WTC11 (cell line): Measurements from ENCODE around the gene DCAF8L2. TPM values are rescaled to one million over a fixed set of nuclear protein-coding genes. Genes with fewer than 3 reads are reported as not detected.

ENCODE experiments used
- ATAC-seq: fragments of 200-7000 bp; cut with Tn5 transposase; 2 replicates; pipeline ENCODE4 v1.10.0; 2021; ENCODE audit warnings: mild to moderate bottlenecking, moderate library complexity
- CTCF ChIA-PET: fragments of 300-600 bp; sonication (Branson Sonifier 250); formaldehyde crosslinking; loops from one replicate; lab custom pipeline; 2021; ENCODE audit warnings: antibody characterized with exemption; lab: Charles Lee
- POLR2A ChIA-PET: fragments of 350-600 bp; sonication (Branson Sonifier 250); formaldehyde crosslinking; loops from one replicate; lab custom pipeline; 2021; ENCODE audit warnings: antibody characterized with exemption; lab: Charles Lee
- DNase-seq: peaks from one replicate; pipeline ENCODE4 v3.0.0; 2021; ENCODE audit warnings: low spot score
- H3K27ac Mint-ChIP-seq: 2 replicates; pipeline ENCODE4 v1.8.0; 2021; ENCODE audit warnings: mixed read lengths
- H3K27me3 Mint-ChIP-seq: 2 replicates; pipeline ENCODE4 v1.8.0; 2021; ENCODE audit warnings: low read depth, mild to moderate bottlenecking, moderate library complexity, mixed read lengths
- H3K36me3 Mint-ChIP-seq: 2 replicates; pipeline ENCODE4 v1.8.0; 2021; ENCODE audit warnings: mixed read lengths
- H3K4me1 Mint-ChIP-seq: 2 replicates; pipeline ENCODE4 v1.8.0; 2022; ENCODE audit warnings: mixed read lengths
- H3K4me3 Mint-ChIP-seq: 2 replicates; pipeline ENCODE4 v1.8.0; 2021; ENCODE audit warnings: mild to moderate bottlenecking, moderate library complexity, mixed read lengths
- H3K9me3 Mint-ChIP-seq: 2 replicates; pipeline ENCODE4 v1.8.0; 2021; ENCODE audit warnings: mixed read lengths
- ATF1 ChIP-seq: sonication (generic); formaldehyde crosslinking; IDR thresholded peaks from 2 replicates; pipeline ENCODE4 v1.8.1; 2023; ENCODE audit warnings: mild to moderate bottlenecking, moderate library complexity, missing genetic modification reagents
- CBFB ChIP-seq: sonication (generic); formaldehyde crosslinking; IDR thresholded peaks from 2 replicates; pipeline ENCODE4 v1.8.1; 2022; ENCODE audit warnings: mild to moderate bottlenecking, low read depth, missing genetic modification reagents
- ERG ChIP-seq: fragments of 250-450 bp; sonication (Bioruptor Pico); IDR thresholded peaks from 2 replicates; pipeline ENCODE4 v1.8.0; 2021; ENCODE audit warnings: mild to moderate bottlenecking
- ESRRA ChIP-seq: sonication (generic); formaldehyde crosslinking; IDR thresholded peaks from 2 replicates; pipeline ENCODE4 v1.8.1; 2022; ENCODE audit warnings: mild to moderate bottlenecking, missing genetic modification reagents, borderline replicate concordance
- FOXJ3 ChIP-seq: sonication (generic); formaldehyde crosslinking; IDR thresholded peaks from 2 replicates; pipeline ENCODE4 v1.9.0; 2021; ENCODE audit warnings: missing genetic modification reagents, mild to moderate bottlenecking, borderline replicate concordance
- FOXP4 ChIP-seq: sonication (generic); formaldehyde crosslinking; IDR thresholded peaks from 2 replicates; pipeline ENCODE4 v1.8.0; 2022; ENCODE audit warnings: mild to moderate bottlenecking, missing genetic modification reagents
- IRF1 ChIP-seq: sonication (generic); formaldehyde crosslinking; IDR thresholded peaks from 2 replicates; pipeline ENCODE4 v1.8.0; 2023; ENCODE audit warnings: missing genetic modification reagents
- KAT7 ChIP-seq: sonication (generic); formaldehyde crosslinking; IDR thresholded peaks from 2 replicates; pipeline ENCODE4 v1.8.1; 2023; ENCODE audit warnings: missing genetic modification reagents, mild to moderate bottlenecking, borderline replicate concordance
- MAX ChIP-seq: sonication (generic); formaldehyde crosslinking; IDR thresholded peaks from 2 replicates; pipeline ENCODE4 v1.8.0; 2022; ENCODE audit warnings: mild to moderate bottlenecking, missing genetic modification reagents
- PRDM15 ChIP-seq: sonication (generic); formaldehyde crosslinking; IDR thresholded peaks from 2 replicates; pipeline ENCODE4 v1.8.0; 2022; ENCODE audit warnings: missing genetic modification reagents
- SP1 ChIP-seq: sonication (generic); formaldehyde crosslinking; conservative IDR thresholded peaks from 2 replicates; pipeline ENCODE4 v1.8.1; 2022; ENCODE audit warnings: missing genetic modification reagents
- ZNF281 ChIP-seq: sonication (generic); formaldehyde crosslinking; IDR thresholded peaks from 2 replicates; pipeline ENCODE4 v1.8.0; 2023; ENCODE audit warnings: mild to moderate bottlenecking, missing genetic modification reagents
- ZNF396 ChIP-seq: fragments of 250-450 bp; sonication (Bioruptor Pico); IDR thresholded peaks from 2 replicates; pipeline ENCODE4 v1.8.0; 2021; ENCODE audit warnings: mild to moderate bottlenecking, moderate library complexity, borderline replicate concordance
- ZNF425 ChIP-seq: fragments of 250-450 bp; sonication (Bioruptor Pico); conservative IDR thresholded peaks from 2 replicates; pipeline ENCODE4 v1.9.0; 2021; ENCODE audit warnings: mild to moderate bottlenecking
- ZNF671 ChIP-seq: fragments of 250-450 bp; sonication (Bioruptor Pico); IDR thresholded peaks from 2 replicates; pipeline ENCODE4 v1.8.0; 2021; ENCODE audit warnings: mild to moderate bottlenecking
- total RNA-seq: library from RNA; stranded (reverse); gene quantifications from 3 replicates; pipeline ENCODE4 v1.2.3, GENCODE V29; 2021

DCAF8L2 gene
- total RNA-seq, 1 experiment from 2014 or later, result not detected

- no peak for TF ChIP-seq ESRRA (CRISPR knock-in tag)
- no peak for TF ChIP-seq ZNF281 (CRISPR knock-in tag)
- no peak for TF ChIP-seq SP1
- no peak for DNase-seq
- H3K27me3 Mint-ChIP-seq, result no peaks in the 10 kb centered on the region
- ATAC-seq, result no peak
- no peak overlapping the region for H3K4me3 Mint-ChIP-seq
- ChIA-PET CTCF (no interaction called here), POLR2A (no interaction called here)
- H3K4me1 Mint-ChIP-seq, result no peaks in the 10 kb centered on the region
- H3K36me3 Mint-ChIP-seq, result no peaks in the 10 kb centered on the region
- no peak overlapping the region for H3K27ac Mint-ChIP-seq
- H3K9me3 Mint-ChIP-seq, result no peaks in the 10 kb centered on the region
Observed at GRCh38 chrX:27622883-27623282, 32.7 kb downstream of the DCAF8L2 start.

GRCh38 chrX:27626066-27626465, 35.9 kb downstream of the DCAF8L2 start:
- no peak for ATAC-seq
- POLR2A ChIA-PET, result no interaction called here
- H3K36me3 Mint-ChIP-seq, result no peaks in the 10 kb centered on the region
- TF ChIP-seq CBFB (CRISPR knock-in tag) (no peak), MAX (CRISPR knock-in tag) (no peak), KAT7 (no peak), ZNF425 (CRISPR knock-in tag) (no peak), FOXJ3 (CRISPR knock-in tag) (no peak), PRDM15 (CRISPR knock-in tag) (no peak), ERG (CRISPR knock-in tag) (no peak), ATF1 (no peak), FOXP4 (no peak), IRF1 (CRISPR knock-in tag) (no peak), ZNF671 (no peak), ZNF396 (CRISPR knock-in tag) (no peak)
- TF ChIP-seq, all 79 proteins: peak for 0
- H3K27ac Mint-ChIP-seq, result no peak overlapping the region
- CTCF ChIA-PET, result no interaction called here
- DNase-seq, result no peak
- H3K4me1 Mint-ChIP-seq, result no peaks in the 10 kb centered on the region
- H3K4me3 Mint-ChIP-seq, result no peak overlapping the region
- H3K9me3 Mint-ChIP-seq, result no peaks in the 10 kb centered on the region
- H3K27me3 Mint-ChIP-seq, result peaks cover 3% of the 10 kb centered on the region; the same call in 1 of the 2 replicates
